ENCODE data around the gene TMPRSS9. TPM values are rescaled to one million over a fixed set of nuclear protein-coding genes. Genes with fewer than 3 reads are reported as not detected.
"Not testable (repeated sequence)": the region's sequence is repeated elsewhere in the genome, so short reads cannot be mapped to it uniquely, and the experiment has no call there.

TMPRSS9 gene
- total RNA-seq, 3 donors from 2014 or later = 0.17 to 0.41 TPM; not detected in 1

- no peak overlapping the region for H3K4me3 ChIP-seq
- no peaks in the 10 kb centered on the region for H3K36me3 ChIP-seq (ENCODE audit: low read depth)
- TF ChIP-seq, protein P1, sequence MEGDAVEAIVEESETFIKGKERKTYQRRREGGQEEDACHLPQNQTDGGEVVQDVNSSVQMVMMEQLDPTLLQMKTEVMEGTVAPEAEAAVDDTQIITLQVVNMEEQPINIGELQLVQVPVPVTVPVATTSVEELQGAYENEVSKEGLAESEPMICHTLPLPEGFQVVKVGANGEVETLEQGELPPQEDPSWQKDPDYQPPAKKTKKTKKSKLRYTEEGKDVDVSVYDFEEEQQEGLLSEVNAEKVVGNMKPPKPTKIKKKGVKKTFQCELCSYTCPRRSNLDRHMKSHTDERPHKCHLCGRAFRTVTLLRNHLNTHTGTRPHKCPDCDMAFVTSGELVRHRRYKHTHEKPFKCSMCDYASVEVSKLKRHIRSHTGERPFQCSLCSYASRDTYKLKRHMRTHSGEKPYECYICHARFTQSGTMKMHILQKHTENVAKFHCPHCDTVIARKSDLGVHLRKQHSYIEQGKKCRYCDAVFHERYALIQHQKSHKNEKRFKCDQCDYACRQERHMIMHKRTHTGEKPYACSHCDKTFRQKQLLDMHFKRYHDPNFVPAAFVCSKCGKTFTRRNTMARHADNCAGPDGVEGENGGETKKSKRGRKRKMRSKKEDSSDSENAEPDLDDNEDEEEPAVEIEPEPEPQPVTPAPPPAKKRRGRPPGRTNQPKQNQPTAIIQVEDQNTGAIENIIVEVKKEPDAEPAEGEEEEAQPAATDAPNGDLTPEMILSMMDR (IDR thresholded peaks at IDR 0.05) = no peak
- intact Hi-C loops (cut with DNase I, micrococcal nuclease) = no loop called here
- ATAC-seq = peak; percentile 94
- no peaks in the 10 kb centered on the region for H3K4me1 ChIP-seq (ENCODE audit: low read depth)
- H3K9me3 ChIP-seq = no peaks in the 10 kb centered on the region
- peak; percentile 48 to 76 (median 72) for DNase-seq
Observed at GRCh38 chr19:2385053-2385721, 25.1 kb downstream of the TMPRSS9 start.

DNA sequence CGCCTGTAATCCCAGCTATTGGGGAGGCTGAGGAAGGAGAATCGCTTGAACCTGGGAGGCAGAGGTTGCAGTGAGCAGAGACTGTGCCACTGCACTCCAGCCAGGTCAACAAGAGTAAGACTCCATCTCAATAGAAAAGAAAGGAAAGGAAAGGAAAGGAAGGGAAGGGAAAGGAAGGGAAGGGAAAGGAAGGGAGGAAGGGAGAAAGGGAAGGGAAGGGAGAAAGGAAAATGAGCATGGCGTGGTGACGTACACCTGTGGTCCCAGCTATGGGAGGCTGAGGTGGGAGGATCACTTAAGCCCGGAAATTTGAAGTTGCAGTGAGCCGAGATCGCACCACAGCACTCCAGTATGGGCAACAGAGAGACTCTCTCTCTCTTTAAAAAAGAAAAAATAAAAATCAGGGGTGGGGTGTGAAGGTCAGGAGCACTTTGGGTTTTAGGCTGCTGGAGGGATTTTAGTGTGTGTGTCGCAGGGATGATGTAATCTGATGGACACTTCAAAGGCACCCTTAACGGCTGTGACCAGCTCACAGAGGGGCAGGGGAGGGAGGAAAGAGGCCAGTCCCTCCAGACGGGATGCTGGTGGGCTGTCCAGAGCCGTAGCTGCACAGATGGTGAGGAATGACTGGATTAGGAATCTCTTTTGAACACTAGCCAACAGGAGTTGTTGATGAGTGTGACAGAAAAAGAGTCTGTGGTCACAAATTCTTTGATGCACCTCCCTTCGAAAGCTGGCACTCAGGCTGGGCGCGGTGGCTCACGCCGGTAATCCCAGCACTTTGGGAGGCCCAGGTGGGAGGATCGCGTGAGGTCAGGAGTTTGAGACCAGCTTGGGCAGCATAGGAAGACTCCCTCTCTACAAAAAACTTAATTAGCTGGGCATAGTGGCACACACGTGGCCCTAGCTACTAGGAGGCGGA lies 27.6 kb downstream of the TMPRSS9 start:
- TF ChIP-seq, protein P1 (IDR thresholded peaks at IDR 0.05) = no peak
- intact Hi-C loops (cut with DNase I, micrococcal nuclease) = no loop called here

DNA sequence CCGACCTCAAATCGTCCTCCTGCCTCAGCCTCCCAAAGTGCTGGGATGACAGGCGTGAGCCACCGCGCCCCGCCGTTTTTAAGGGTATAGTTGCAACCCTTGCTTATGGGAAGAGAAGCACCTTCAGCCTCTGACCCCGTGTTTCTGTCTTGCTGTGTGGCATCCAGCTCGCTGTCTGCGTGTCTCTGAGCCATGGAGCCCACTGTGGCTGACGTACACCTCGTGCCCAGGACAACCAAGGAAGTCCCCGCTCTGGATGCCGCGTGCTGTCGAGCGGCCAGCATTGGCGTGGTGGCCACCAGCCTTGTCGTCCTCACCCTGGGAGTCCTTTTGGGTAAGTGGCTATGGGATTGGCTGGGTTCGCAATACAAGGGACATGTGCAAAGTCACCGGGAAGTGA lies 29.5 kb downstream of the TMPRSS9 start:
- TF ChIP-seq, protein P1 (IDR thresholded peaks at IDR 0.05) = no peak
- no peak overlapping the region for H3K4me3 ChIP-seq
- H3K9me3 ChIP-seq = no peaks in the 10 kb centered on the region
- ATAC-seq (no peak), DNase-seq (no peak)
- H3K4me1 ChIP-seq (ENCODE audit: low read depth) = peaks cover 5% of the 10 kb centered on the region
- no peaks in the 10 kb centered on the region for H3K36me3 ChIP-seq (ENCODE audit: low read depth)
- intact Hi-C loops (cut with DNase I, micrococcal nuclease) = no loop called here

More for the DNA sequence above, 27.6 kb downstream of the TMPRSS9 start:
- ATAC-seq (no peak), DNase-seq (no peak)
- Histone ChIP-seq H3K4me1 (ENCODE audit: low read depth) (no peaks in the 10 kb centered on the region), H3K4me3 (no peak overlapping the region), H3K9me3 (no peaks in the 10 kb centered on the region), H3K36me3 (ENCODE audit: low read depth) (no peaks in the 10 kb centered on the region)

- DNase-seq = peak in 1 of 3 donors; percentile 64
- no peak overlapping the region for H3K4me3 ChIP-seq
- intact Hi-C loops (cut with DNase I, micrococcal nuclease) = no loop called here
- TF ChIP-seq, protein P1 (IDR thresholded peaks at IDR 0.05) = peak; percentile 53
- peak; percentile 66 for ATAC-seq
- H3K4me1 ChIP-seq (ENCODE audit: low read depth) = peaks cover 13% of the 10 kb centered on the region
- no peaks in the 10 kb centered on the region for H3K36me3 ChIP-seq (ENCODE audit: low read depth)
- H3K9me3 ChIP-seq = no peaks in the 10 kb centered on the region
Observed at GRCh38 chr19:2391118-2391725, 31.2 kb downstream of the TMPRSS9 start.

DNA sequence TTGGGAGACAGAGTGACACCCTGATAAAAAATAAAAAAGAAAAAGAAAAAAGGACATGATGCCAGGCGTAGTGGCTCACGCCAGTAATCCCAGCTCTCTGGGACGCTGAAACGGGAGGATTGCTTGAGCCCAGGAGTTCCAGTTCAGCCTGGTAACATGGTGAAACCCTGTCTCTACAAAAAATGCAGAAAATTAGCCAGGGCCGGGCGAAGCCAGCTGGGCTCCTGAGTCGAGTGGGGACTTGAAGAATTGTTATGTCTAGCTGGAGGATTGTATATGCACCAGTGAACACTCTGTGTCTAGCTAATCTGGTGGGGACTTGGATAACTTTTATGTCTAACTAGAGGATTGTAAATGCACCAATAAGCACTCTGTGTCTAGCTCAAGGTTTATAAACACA lies 32.3 kb downstream of the TMPRSS9 start:
- Histone ChIP-seq H3K36me3 (ENCODE audit: low read depth) (no peaks in the 10 kb centered on the region), H3K4me3 (no peak overlapping the region), H3K9me3 (no peaks in the 10 kb centered on the region), H3K4me1 (ENCODE audit: low read depth) (peaks cover 13% of the 10 kb centered on the region)
- ATAC-seq (no peak), DNase-seq (no peak)
- intact Hi-C loops (cut with DNase I, micrococcal nuclease) = no loop called here
- TF ChIP-seq, protein P1 (IDR thresholded peaks at IDR 0.05) = no peak

- H3K4me3 ChIP-seq; H3K36me3 ChIP-seq (ENCODE audit: low read depth); ATAC-seq; intact Hi-C loops (cut with DNase I, micrococcal nuclease); DNase-seq; H3K9me3 ChIP-seq: not testable (repeated sequence)
- H3K4me1 ChIP-seq (ENCODE audit: low read depth) = peaks cover 13% of the 10 kb centered on the region
Observed at GRCh38 chr19:2392899-2393298, 32.8 kb downstream of the TMPRSS9 start.

Data from mucosa of descending colon (tissue), 3 donors.